WTC11 (cell line): ENCODE results near the gene ITPKB. TPM values are rescaled to one million over a fixed set of nuclear protein-coding genes. Genes with fewer than 3 reads are reported as not detected.

Experiments
- ATAC-seq: fragments of 200-7000 bp; cut with Tn5 transposase; 2 replicates; pipeline ENCODE4 v1.10.0; 2021; ENCODE audit warnings: mild to moderate bottlenecking, moderate library complexity
- CTCF ChIA-PET: fragments of 300-600 bp; sonication (Branson Sonifier 250); formaldehyde crosslinking; loops from one replicate; lab custom pipeline; 2021; ENCODE audit warnings: antibody characterized with exemption; lab: Charles Lee
- POLR2A ChIA-PET: fragments of 350-600 bp; sonication (Branson Sonifier 250); formaldehyde crosslinking; loops from one replicate; lab custom pipeline; 2021; ENCODE audit warnings: antibody characterized with exemption; lab: Charles Lee
- DNase-seq: peaks from one replicate; pipeline ENCODE4 v3.0.0; 2021; ENCODE audit warnings: low spot score
- H3K27ac Mint-ChIP-seq: 2 replicates; pipeline ENCODE4 v1.8.0; 2021; ENCODE audit warnings: mixed read lengths
- H3K27me3 Mint-ChIP-seq: 2 replicates; pipeline ENCODE4 v1.8.0; 2021; ENCODE audit warnings: low read depth, mild to moderate bottlenecking, moderate library complexity, mixed read lengths
- H3K36me3 Mint-ChIP-seq: 2 replicates; pipeline ENCODE4 v1.8.0; 2021; ENCODE audit warnings: mixed read lengths
- H3K4me1 Mint-ChIP-seq: 2 replicates; pipeline ENCODE4 v1.8.0; 2022; ENCODE audit warnings: mixed read lengths
- H3K4me3 Mint-ChIP-seq: 2 replicates; pipeline ENCODE4 v1.8.0; 2021; ENCODE audit warnings: mild to moderate bottlenecking, moderate library complexity, mixed read lengths
- H3K9me3 Mint-ChIP-seq: 2 replicates; pipeline ENCODE4 v1.8.0; 2021; ENCODE audit warnings: mixed read lengths
- ARID4B ChIP-seq: sonication (generic); formaldehyde crosslinking; IDR thresholded peaks from 2 replicates; pipeline ENCODE4 v1.8.0; 2023; ENCODE audit warnings: missing genetic modification reagents, mild to moderate bottlenecking, borderline replicate concordance
- CREB1 ChIP-seq: sonication (generic); formaldehyde crosslinking; IDR thresholded peaks from 2 replicates; pipeline ENCODE4 v1.8.0; 2023; ENCODE audit warnings: mild to moderate bottlenecking, missing genetic modification reagents
- ELF4 ChIP-seq: sonication (generic); formaldehyde crosslinking; IDR thresholded peaks from 2 replicates; pipeline ENCODE4 v1.8.1; 2022; ENCODE audit warnings: low read depth, mild to moderate bottlenecking, moderate library complexity, missing genetic modification reagents
- ERG ChIP-seq: fragments of 250-450 bp; sonication (Bioruptor Pico); IDR thresholded peaks from 2 replicates; pipeline ENCODE4 v1.8.0; 2021; ENCODE audit warnings: mild to moderate bottlenecking
- ESRRA ChIP-seq: sonication (generic); formaldehyde crosslinking; IDR thresholded peaks from 2 replicates; pipeline ENCODE4 v1.8.1; 2022; ENCODE audit warnings: mild to moderate bottlenecking, missing genetic modification reagents, borderline replicate concordance
- FOXP4 ChIP-seq: sonication (generic); formaldehyde crosslinking; IDR thresholded peaks from 2 replicates; pipeline ENCODE4 v1.8.0; 2022; ENCODE audit warnings: mild to moderate bottlenecking, missing genetic modification reagents
- GABPB1 ChIP-seq: sonication (generic); formaldehyde crosslinking; IDR thresholded peaks from 2 replicates; pipeline ENCODE4 v1.8.1; 2023; ENCODE audit warnings: mild to moderate bottlenecking, missing genetic modification reagents
- JAZF1 ChIP-seq: fragments of 250-450 bp; sonication (Bioruptor Pico); IDR thresholded peaks from 2 replicates; pipeline ENCODE4 v1.9.0; 2021; ENCODE audit warnings: moderate library complexity, mild to moderate bottlenecking, inconsistent platforms
- KAT7 ChIP-seq: sonication (generic); formaldehyde crosslinking; IDR thresholded peaks from 2 replicates; pipeline ENCODE4 v1.8.1; 2023; ENCODE audit warnings: missing genetic modification reagents, mild to moderate bottlenecking, borderline replicate concordance
- MAX ChIP-seq: sonication (generic); formaldehyde crosslinking; IDR thresholded peaks from 2 replicates; pipeline ENCODE4 v1.8.0; 2022; ENCODE audit warnings: mild to moderate bottlenecking, missing genetic modification reagents
- MLX ChIP-seq: sonication (generic); formaldehyde crosslinking; IDR thresholded peaks from 2 replicates; pipeline ENCODE4 v1.8.1; 2023; ENCODE audit warnings: mild to moderate bottlenecking, missing genetic modification reagents, moderate library complexity
- MXD4 ChIP-seq: fragments of 250-450 bp; sonication (Bioruptor Pico); IDR thresholded peaks from 2 replicates; pipeline ENCODE4 v1.8.0; 2021; ENCODE audit warnings: mild to moderate bottlenecking, moderate library complexity, borderline replicate concordance
- NR2C2 ChIP-seq: sonication (generic); formaldehyde crosslinking; IDR thresholded peaks from 2 replicates; pipeline ENCODE4 v1.8.0; 2022; ENCODE audit warnings: mild to moderate bottlenecking, missing genetic modification reagents
- ZMAT4 ChIP-seq: fragments of 250-450 bp; sonication (Bioruptor Pico); IDR thresholded peaks from 2 replicates; pipeline ENCODE4 v1.9.0; 2021; ENCODE audit warnings: mild to moderate bottlenecking
- ZNF121 ChIP-seq: sonication (generic); formaldehyde crosslinking; IDR thresholded peaks from 2 replicates; pipeline ENCODE4 v1.8.0; 2023; ENCODE audit warnings: missing genetic modification reagents
- ZNF138 ChIP-seq: sonication (generic); formaldehyde crosslinking; conservative IDR thresholded peaks from 2 replicates; pipeline ENCODE4 v1.8.1; 2022; ENCODE audit warnings: mild to moderate bottlenecking, moderate library complexity, missing genetic modification reagents
- ZNF232 ChIP-seq: sonication (generic); formaldehyde crosslinking; IDR thresholded peaks from 2 replicates; pipeline ENCODE4 v1.8.0; 2022; ENCODE audit warnings: mild to moderate bottlenecking, missing genetic modification reagents
- ZNF416 ChIP-seq: fragments of 250-450 bp; sonication (Bioruptor Pico); IDR thresholded peaks from 2 replicates; pipeline ENCODE4 v1.9.0; 2021; ENCODE audit warnings: mild to moderate bottlenecking, inconsistent platforms
- ZNF425 ChIP-seq: fragments of 250-450 bp; sonication (Bioruptor Pico); conservative IDR thresholded peaks from 2 replicates; pipeline ENCODE4 v1.9.0; 2021; ENCODE audit warnings: mild to moderate bottlenecking
- ZNF512 ChIP-seq: sonication (generic); formaldehyde crosslinking; IDR thresholded peaks from 2 replicates; pipeline ENCODE4 v1.8.1; 2022; ENCODE audit warnings: missing genetic modification reagents, borderline replicate concordance
- total RNA-seq: library from RNA; stranded (reverse); gene quantifications from 3 replicates; pipeline ENCODE4 v1.2.3, GENCODE V29; 2021

The ITPKB gene
- total RNA-seq, 1 experiment from 2014 or later = 15.6 TPM

- POLR2A ChIA-PET = no interaction called here
- Mint-ChIP-seq H3K27me3 (no peaks in the 10 kb centered on the region), H3K36me3 (no peaks in the 10 kb centered on the region), H3K4me3 (no peak overlapping the region), H3K27ac (no peak overlapping the region; the same call in 1 of the 2 replicates), H3K4me1 (peaks cover 40% of the 10 kb centered on the region), H3K9me3 (no peaks in the 10 kb centered on the region)
- DNase-seq = no peak
- ATAC-seq = peak; percentile 33; the same call in 1 of the 2 replicates
- TF ChIP-seq NR2C2 (no peak), ZNF512 (CRISPR knock-in tag) (no peak), ZNF425 (CRISPR knock-in tag) (no peak), ZNF138 (no peak), KAT7 (CRISPR knock-in tag) (no peak), ZNF121 (CRISPR knock-in tag) (no peak), GABPB1 (CRISPR knock-in tag) (no peak), JAZF1 (CRISPR knock-in tag) (no peak), MLX (CRISPR knock-in tag) (no peak), FOXP4 (no peak)
- CTCF ChIA-PET = interaction anchor here (0.6 to 1.9 kb wide), 11 partner anchors 9 to 260 kb away, joined by 3 to 11 read pairs (median 4); partner anchors contain the start of gene PARP1
Measured at GRCh38 chr1:226668173-226668560, 70.9 kb downstream of the ITPKB start.

GRCh38 chr1:226666692-226667091 lies 72.4 kb downstream of the ITPKB start:
- H3K36me3 Mint-ChIP-seq = no peaks in the 10 kb centered on the region
- DNase-seq = no peak
- H3K4me3 Mint-ChIP-seq = no peak overlapping the region
- no peaks in the 10 kb centered on the region for H3K9me3 Mint-ChIP-seq
- POLR2A ChIA-PET = no interaction called here
- ATAC-seq = no peak
- H3K4me1 Mint-ChIP-seq = peaks cover 54% of the 10 kb centered on the region
- no peaks in the 10 kb centered on the region for H3K27me3 Mint-ChIP-seq
- CTCF ChIA-PET = interaction anchor here (1.0 to 1.9 kb wide), 6 partner anchors 13 to 70 kb away, joined by 3 to 8 read pairs (median 4); no protein-coding TSS in a partner anchor
- no peak overlapping the region; the same call in 1 of the 2 replicates for H3K27ac Mint-ChIP-seq
- TF ChIP-seq ERG (CRISPR knock-in tag) = no peak
- TF ChIP-seq ESRRA (CRISPR knock-in tag) = no peak
- no peak for TF ChIP-seq MAX
- no peak for TF ChIP-seq MXD4 (CRISPR knock-in tag)
- no peak for TF ChIP-seq CREB1 (CRISPR knock-in tag)
- TF ChIP-seq ARID4B = no peak
- no peak for TF ChIP-seq ZNF232 (CRISPR knock-in tag)
- no peak for TF ChIP-seq ELF4
- no peak for TF ChIP-seq GABPB1 (CRISPR knock-in tag)
- no peak for TF ChIP-seq ZNF416 (CRISPR knock-in tag)
- TF ChIP-seq ZMAT4 (CRISPR knock-in tag) = no peak
